CD4-positive, alpha-beta T cell treated with Interleukin-6 at 100 ng/mL for 8 hours (primary cell): ENCODE results near the gene NGEF.
"Not testable (repeated sequence)": the region's sequence is repeated elsewhere in the genome, so short reads cannot be mapped to it uniquely, and the experiment has no call there.

Experiments
- DNase-seq: peaks from one replicate; pipeline ENCODE4 v3.0.0-alpha.2; 2020; ENCODE audit warnings: mixed read lengths, low spot score

NGEF gene

DNA sequence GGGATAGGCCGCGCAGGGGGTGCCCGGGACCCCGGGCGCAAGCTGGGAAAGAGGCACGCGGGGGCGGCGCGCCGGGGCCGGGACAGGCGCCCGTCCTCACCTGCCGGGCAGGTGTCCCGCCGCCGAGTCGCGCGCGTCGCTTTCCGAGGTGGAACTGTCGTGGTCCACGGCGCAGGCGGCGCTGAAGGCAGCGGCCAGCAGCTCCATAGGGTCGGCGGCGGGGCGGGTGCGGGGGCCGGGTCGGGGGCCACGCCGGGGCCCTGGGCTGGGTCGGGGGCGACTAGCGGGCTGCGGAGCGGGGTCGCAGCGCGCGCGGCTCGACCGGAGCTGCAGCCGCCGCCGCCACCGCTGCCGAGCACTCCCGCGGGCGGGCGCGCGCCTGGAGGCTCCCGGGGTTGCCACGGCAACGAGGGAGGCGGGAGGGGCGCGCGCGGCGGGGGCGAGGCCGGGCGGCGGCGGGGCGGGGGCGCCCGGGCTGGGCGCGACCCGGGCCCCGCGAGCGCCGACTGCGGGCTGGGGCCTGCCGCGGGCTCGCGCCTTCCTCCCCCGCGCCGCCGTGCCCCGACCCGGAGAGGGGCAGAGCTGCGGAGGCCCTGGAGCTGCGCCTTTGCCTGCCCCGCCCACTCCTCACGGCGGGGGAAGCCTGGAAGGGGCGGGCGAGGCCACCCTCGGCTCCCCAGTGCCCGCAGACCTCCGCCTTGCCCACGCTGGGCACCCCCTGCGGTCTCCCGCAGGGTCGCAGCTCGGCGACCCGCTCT, 85.1 kb downstream of the NGEF start:
- DNase-seq = no peak

DNA sequence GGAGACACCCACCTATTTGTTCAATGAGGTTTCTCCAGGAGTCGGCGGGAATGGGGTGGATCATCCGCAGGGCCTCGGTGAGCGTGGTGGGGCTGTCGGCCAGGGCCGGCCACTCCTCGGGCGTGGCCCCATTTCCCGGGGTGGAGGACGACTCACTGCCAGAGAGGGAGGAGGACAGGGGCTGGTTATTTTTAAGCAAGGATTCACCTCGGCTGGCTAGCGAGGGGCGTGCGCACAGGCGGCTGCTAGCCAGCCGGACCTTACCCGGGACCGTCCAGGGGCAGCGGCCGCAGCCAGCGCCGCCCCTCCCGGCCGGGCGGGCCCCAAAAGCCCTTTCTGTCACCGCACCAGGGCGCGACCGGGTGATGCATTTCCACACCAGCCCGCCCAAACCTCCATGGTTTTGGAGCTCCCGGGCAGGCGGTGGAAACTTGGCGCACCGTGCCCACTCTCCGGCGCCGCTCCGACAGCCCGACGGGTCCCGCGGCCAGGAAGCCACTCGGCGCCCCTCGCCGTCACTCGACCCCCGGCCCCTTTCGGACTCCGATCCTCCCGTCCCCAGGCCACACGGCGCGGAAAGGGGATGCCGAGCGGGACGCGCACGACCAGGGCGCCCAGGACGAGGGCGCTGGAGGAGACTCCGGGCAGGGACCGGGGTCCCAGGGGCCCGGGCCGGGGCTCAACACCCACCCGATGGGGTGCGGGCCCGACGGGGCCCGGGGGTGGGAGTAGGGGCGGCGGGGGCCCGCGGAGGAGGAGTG, 85.8 kb downstream of the NGEF start:
- no peak for DNase-seq

DNA sequence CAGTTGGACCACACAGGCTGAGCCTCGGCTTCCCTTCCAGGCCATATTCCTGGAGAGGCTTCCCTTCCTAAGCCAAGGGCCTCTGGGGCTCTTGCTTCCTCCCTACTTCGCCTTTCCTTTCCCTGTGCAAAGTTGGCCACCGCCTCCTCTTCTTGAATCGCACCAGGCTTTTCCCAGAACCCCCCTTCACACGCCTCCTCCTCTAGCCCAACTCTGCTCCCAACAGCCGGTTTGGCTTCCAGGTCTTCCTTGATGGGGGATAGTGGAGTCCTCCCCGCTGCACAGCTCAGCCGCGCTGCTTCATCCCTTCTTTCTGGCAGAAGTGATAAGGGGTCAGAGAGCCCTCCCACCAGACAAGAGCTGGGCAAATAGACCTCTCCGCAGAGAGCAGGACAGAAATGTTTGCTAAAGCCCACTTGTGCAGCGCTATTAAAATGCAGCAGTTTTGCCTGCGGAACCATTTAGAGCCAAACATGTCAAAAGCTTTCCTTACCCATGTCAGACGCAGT, 86.6 kb downstream of the NGEF start:
- DNase-seq = no peak

DNA sequence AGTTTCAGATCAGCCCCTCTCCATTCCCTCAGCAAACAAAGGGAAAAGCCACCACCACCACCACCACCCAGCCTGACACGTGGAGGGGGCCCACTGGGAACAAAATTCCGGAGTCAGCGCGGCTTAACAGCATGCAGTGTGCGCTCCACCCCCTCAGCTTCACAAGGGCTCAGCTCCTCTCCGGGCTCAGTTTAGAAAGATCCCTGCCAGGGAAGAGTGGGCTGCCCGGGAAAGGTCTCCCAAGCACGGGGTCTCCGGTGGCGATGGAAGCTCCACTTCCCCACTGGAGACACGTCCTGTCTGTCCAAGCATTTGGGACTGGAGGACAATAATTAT, 87.3 kb downstream of the NGEF start:
- no peak for DNase-seq

DNA sequence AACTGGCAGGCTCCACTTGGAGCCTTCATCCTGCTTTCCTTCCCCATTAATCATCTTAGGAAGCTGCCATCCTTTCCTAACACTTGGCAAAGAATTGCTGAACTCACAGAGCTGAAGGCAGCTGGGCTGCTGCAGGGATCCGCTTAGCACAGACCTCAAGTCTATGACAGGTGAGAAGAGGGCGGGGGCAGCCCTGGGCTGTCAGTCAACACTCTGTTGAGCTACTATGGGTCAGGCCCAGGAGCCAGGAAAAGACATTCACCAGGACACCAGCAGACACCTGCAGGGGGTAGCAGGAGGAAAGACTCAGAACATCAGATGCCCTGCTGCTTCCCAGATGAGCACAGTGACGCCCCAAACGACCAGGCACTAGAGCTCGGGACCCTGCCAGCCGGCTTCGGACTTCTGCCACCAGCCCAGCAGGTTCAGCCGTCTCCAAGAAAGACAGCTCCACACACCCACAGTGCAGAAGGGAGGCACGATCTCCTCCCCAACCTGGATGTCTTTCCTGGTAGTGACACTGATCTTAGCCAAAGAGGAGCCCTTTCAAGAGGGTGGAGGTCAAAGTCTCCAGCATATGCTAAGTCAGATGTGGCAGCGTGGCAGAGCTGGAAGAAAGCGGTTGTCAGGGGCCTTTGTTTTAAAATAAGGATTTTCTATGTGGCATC, 87.8 kb downstream of the NGEF start:
- DNase-seq = no peak

DNA sequence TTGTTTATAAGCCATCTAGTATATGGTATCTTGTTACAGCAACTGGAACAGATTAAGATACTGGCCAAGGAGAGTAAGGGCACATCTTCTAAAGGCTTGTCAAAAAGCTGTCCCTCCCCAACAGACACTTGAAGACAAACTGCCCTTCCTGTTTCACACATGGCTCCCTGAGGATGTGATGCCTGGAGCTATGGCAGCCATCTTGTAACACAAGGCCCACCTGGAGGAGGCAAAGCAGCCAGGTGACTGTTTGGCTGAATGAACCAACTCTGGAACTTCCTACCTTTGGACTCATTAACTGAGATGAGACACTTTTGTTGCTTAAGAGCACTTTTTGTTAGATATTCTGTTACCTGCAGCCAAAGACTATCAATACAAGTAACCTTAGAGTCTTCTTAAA, 88.6 kb downstream of the NGEF start:
- no peak for DNase-seq

DNA sequence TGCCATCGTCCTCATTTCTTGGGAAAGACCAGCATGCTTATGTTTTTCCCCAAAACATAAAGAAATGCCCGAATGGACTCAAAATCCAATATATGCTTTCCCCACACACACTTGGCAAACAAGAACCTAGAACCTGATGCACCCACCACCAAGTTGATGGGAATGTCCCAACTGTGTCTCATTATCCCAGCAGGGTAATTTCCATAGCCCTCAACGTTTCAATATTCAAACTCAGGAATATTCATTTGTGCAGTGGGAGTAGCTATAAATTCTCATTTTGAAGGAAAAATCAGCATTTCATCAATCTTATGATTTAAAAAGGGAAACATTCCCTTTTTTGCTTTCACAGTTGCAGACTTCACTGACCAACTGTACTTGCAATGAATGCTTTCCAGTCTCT, 92.3 kb downstream of the NGEF start:
- DNase-seq = no peak

DNA sequence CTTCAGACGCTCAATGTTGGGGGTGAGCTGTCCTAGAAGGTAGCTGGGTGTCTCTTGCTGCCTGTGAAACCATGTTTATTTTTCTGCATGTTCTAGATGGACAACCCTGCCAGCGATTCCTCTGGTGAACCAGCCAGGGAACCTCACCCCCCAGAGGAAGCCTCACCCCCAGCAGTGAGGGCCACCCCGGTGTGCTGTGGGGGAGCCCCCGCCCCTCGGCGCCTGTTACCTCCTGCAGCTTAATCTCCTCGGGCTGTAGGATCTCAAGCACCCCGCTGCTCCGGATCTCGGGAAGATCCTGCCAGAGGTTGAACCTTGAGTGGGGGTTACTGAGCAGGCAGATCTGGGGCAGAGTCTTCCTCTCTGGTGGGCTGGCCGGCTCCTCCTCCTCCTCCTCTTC, 93.0 kb downstream of the NGEF start:
- no peak for DNase-seq

DNA sequence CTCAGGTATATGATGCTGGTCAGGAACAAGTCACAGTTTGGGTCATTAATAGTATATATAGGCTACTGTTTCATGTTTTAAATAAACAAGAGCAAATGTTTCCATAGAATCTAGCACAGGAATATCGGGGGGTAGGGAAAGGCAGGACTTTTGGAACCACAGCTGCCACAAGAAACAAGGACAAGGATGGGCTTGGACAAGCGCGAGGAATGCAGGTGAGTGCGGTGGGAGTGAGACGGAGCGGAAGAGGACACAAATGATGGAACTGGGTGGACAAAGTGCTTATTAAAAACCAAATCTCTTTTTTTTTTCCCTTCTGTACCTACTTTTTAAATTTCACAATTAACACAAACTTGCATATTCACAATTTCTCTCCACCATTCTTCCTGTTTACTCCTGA, 93.9 kb downstream of the NGEF start:
- no peak for DNase-seq

DNA sequence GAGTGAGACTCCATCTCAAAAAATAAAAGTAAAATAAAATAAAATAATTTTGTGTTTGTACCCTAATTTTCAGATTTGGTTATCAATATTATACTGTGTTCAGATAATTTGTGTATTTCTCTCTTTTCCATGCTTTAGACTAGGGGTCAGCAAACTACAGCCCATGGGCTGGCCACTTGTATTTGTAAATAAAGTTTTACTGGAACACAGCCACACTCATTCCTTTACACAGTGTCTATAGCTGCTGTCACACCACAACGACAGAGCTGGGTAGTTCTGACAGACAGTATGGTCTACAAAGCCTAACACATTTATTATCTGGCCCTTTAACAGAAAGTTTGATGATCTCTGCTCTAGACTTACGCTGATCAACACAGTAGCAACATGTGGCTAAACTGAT, 99.2 kb downstream of the NGEF start:
- DNase-seq = no peak

DNA sequence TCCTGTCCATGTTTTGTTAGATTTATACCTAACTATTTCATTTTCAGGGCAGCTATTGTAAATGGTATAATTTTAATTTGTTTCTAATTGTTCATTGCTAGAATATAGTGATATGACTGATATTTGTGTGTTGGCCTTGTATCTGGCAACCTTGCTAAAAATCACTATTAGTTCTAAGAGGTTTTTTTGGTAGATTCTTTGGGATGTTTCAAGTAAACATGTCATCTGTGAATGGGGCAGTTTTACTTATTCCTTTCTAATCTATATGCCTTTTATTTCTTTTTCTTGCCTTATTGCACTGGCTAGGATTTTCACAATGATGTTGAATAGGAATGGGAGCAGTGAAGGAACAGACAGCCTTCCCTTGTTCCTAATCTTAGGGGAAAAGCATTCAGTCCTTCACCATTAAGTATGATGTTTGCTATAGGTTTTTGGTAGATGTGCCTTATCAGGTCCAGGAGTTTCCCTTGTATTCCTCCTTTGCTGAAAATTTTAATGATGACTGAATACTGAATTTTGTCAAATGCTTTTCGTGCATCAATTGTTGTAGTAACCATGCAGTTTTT, 101.3 kb downstream of the NGEF start:
- no peak for DNase-seq

DNA sequence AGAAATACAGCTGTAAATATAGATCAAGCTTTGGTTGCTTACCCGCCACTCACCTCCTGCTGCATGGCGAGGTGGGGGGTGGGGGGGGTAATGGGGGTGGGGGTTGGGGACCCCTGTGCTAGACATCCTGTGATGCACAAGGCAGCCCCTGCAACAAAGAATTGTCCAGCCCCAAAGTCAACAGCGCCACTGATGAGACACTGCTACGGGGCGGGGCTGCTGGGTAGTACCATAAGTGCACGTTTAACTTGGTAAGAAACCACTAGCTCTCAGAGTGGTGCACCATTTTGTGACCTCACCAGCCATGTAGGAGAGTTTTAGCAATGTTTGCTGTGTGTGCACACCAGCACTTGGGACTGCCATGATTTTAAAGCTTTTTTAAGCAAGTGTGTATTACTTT, 102.7 kb downstream of the NGEF start:
- DNase-seq = no peak

DNA sequence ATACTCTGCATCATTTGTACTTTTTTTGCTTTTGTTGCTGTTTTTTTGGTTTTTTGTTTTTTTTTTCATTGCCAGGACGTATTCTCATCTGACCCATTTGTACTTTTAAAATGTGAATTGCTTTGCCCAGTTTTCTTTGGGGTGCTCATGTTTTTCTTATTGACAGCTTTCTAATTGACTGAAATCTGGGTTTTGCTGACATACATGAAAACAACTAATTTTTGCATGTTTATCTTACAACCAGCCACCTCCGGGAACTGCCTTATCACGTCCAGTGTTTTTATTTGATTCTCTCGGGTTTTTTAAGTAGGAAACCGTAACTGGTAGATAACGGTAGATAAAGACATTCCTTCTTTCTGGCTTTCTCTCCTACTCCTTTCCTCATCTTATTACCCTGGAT, 104.4 kb downstream of the NGEF start:
- no peak for DNase-seq

DNA sequence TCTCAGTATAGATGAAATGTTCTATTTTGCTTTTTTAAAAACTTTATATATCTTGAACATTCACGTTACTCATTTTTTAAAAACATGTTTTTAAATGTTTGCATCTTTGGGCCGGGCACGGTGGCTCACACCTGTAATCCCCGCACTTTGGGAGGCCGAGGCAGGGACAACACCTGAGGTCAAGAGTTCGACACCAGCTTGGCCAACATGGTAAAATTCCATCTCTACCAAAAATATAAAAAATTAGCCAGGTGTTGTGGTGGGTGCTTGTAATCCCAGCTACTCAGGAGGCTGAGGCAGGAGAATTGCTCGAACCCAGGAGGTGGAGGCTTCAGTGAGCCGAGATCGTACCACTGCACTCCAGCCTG, 105.4 kb downstream of the NGEF start:
- DNase-seq = not testable (repeated sequence)

DNA sequence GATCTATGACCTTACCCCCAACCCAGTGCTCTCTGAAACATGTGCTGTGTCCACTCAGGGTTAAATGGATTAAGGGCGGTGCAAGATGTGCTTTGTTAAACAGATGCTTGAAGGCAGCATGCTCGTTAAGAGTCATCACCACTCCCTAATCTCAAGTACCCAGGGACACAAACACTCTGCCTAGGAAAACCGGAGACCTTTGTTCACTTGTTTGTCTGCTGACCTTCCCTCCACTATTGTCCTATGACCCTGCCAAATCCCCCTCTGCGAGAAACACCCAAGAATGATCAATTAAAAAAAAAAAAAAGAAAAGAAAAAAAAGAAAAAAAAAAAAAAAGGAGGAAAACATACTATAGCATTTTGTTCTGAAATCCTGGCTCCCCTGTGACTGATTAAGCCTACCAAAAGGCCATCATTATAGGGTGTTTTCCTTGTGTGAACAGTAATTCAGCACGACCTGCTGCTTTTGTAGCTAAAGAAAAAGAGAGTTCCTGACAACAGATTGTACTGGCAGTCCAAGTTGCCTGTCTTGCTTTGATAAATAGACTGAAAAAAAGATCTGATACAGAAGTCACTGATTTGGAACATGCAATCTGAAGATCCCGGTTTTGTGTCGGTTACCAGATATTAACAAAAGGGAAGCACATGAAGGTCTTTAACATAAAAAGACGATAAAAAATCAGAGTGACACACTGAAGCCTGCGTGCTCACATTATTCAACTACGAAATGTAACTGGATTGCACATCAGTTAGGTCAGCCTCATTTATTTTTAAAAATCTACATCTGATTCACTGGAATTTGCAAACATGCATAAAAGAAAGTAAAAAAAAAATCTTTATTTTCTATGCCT, 106.0 kb downstream of the NGEF start:
- not testable (repeated sequence) for DNase-seq

DNA sequence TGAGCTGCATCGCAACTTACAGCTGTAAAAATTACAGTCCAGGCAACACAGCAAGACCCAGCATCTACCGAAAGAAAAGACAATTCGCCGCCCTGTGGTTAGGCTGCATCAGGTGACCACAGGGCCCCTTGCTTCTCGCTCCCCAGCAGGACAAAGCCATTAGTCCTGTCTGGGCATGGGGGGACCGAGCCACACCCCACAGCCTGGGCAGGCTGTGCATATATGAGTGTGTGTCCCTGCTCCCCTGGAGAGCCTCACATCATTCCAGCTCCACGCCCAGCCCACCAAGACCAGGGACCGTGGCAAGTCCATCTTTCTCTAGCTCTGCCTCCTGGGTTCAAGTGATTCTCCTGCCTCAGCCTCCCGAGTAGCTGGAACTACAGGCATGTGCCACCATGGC, 109.1 kb downstream of the NGEF start:
- no peak for DNase-seq

DNA sequence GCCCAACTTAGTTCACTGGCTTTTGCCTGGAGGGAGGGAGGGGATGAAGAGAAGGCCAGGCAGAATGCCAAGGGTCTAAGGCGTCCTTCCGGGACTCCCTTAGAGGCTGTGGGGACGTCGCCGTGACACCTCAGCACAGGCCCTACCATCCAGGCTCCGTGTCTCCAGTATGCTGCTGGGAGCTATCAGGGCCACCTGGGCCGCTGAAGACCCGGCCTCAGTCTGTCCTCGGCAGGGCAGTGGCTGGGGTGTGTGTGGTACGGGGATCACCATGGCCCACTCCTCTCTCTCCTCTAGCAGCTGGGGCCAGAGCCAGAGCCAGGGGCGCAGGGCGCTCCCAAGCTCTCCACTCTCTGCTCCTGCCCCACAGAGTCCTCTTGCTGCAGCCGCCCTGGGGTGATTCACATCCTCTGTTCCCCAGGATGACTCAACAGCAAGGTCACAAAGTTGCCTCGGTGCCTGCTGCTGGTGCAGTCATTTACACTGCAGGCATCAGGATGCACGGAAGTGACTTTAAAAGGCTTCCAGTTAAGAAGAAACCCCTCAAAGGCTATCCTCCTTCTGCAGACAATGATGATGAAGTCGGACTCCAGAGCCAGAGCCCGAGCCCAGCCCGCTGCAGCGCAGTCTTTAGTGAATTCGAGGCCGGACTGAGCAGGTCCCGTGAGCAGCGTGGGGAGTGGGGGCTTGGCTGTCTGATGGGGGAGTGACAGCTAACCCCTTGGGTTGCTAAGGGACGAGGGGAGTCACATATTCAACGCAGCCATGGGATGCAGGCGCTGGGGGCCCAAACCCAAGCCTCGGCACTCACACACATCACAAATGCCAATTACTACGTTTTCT, 111.1 kb downstream of the NGEF start:
- no peak for DNase-seq

DNA sequence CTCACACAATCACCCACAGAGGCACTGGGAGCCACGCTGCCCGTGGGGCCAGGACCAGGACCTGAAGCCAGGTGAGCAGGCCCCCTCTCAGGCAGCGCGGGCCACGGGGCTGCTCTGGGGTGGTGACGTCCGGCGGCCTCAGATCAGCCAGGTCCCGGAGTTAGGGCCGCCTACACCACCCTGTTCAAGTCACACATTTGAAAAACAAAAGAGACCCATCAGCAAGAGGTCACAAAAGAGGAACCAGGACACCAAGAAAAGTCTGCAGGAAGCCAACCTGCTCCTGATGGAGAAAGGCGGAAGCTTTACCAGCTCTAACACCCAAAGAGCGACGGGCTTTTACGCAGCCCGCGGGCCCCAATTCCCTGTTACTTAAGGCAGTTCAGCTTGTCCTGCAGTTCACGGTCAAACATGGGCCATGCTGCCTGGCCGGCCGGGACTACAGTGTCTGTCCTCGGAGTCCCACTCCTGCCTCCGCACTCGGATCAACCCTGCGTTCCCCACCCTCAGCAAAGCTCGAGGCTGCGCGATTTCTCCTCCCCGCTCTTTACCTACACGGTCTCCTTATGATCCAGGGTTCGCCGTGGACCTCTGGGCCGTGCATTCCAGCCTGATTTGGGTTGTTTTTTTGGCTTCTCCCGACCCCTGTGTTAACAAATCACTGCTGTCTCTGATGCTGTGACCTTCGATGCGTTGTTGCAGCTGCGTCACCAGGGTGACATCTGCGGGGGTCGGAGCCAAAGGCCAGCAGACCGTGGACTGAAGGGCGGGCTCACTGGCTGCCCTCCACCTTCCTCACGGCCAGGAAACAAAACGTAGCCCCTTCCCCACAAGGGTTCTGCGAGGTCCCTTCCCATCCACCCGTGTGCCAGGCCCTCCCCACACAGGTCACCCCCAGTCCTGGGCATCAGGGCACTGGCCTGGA, 112.0 kb downstream of the NGEF start:
- no peak for DNase-seq

DNA sequence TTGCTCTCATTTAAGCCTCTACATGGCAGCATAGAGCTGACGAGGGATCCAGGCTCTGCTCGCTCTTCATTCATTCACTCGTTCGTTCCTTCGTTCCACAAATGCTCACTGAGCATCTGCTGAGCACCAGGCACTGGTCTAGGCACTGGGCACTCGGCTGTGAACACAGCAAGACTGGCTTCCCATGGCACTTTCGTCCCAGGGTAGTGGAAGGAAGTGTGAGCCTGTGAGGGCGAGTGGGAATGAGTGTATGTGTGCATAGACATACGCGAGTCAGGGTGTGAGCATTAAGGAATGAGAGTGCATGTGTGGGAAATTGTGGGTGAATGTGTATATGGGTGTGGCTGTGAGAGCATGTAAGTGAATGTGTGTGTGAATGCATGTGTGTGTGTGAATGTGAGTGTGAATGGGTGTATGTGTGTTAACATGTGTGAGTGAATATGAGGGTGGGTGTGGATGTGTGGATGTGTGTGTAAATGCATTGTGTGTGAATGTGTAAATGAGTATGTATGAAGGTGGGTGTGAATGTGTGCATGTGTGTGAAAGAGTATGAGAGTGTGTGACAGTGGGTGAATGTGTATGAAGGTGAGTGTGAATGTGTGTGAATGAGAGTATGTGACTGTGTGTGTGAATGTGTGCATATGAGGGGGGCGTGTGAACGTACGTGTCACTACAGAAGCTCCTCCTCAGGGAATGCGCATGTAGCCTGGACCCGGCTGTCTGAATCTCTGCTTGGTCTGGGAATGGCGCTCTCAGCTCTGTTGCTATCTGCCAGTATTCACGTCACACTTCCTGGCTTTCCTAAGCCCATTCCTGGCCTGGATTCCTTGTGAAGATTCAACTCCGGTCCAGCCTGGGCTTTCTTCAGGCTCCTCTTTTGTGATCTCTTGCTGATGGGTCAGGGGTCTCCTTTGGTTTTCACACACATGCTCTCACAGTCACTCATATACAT, 114.2 kb downstream of the NGEF start:
- DNase-seq = no peak
